T-helper 1 cell treated with Interleukin-12 subunit alpha and Interleukin-12 subunit beta and Interleukin-4 antibody, amounts not matched to agents 30 ng/mL and 1 ng/mL, for 36 hours (primary cell): Measurements from ENCODE around the gene NRG2. TPM values are rescaled to one million over a fixed set of nuclear protein-coding genes. Genes with fewer than 3 reads are reported as not detected.

Experiments used
- intact Hi-C: fragments of 100-400 bp; cut with micrococcal nuclease; formaldehyde crosslinking; loops from one replicate; pipeline ENCODE4 v1.15.1; 2024
- total RNA-seq: library from RNA; stranded (reverse); gene quantifications from 2 replicates; pipeline ENCODE4 v1.2.3, GENCODE V29; 2022

NRG2 gene
- total RNA-seq = 0.27 TPM in 1 of 2 replicates, not detected in the other

DNA sequence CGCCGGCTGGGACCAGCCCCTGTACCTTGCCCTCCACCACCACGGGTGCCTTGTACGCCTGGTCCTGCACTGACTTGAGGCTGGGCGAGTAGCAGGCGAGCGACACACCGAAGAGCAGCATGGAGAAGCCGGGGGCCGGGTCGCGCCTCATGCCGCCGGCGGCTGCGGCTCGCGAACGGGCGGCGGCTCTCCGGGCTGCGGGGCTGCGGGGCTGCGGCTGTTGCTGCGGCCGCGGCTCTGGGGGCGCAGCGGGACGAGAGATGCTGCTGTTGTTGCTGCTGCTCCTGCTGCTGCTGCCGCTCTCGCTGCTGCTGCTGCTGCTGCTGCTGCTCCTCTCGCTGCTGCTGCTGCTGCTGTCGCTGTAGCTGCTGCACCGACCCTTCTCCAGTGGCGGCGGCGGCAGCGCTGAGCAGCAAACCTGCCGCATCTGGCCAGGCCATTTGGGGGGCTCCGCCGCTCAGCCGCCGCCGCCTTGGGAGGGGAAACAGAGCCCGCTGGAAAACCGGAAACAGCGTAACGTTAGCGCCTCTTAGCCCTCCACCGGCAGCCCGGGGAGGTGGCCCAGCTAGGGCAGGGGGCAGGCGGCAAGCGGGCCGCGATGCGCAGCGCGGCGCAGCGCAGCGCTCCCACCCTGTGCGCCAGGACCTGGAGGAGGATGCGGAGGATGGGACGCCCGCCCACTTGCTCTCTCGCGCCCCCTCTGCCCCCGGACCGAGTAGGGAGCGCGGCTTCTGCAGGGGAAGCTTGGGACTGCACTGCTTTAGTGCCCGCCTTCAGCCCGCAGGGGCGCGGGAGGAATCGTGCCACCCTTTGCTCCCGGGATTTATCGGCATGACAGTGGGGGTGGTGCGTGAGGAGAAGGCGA is at the start of gene NRG2:
Gene NRG2 (minus strand): TSS at position 657 of the 865 bp plus-strand sequence.
- intact Hi-C loops = no loop called here

DNA sequence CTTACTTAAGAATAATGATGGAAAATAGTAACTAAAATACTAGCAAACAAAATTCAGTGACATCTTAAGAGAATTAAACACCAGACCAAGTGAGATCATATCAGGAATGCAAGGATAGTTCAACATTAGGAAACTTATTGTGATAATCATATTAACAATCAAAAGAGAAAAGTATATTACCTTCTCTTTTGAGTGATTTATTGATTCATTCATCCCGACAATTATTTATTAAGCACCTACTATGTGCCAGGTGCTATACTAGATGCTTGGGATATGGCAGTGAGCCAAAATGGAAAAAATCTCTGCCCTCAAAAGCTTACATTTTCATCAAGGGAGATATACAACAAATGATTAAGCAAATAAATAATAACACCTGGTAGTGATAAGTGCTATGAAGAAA is 47.2 kb upstream of the NRG2 start:
- intact Hi-C loops = no loop called here

GRCh38 chr5:140084541-140084940 is 41.4 kb upstream of the NRG2 start:
- intact Hi-C loops = no loop called here

DNA sequence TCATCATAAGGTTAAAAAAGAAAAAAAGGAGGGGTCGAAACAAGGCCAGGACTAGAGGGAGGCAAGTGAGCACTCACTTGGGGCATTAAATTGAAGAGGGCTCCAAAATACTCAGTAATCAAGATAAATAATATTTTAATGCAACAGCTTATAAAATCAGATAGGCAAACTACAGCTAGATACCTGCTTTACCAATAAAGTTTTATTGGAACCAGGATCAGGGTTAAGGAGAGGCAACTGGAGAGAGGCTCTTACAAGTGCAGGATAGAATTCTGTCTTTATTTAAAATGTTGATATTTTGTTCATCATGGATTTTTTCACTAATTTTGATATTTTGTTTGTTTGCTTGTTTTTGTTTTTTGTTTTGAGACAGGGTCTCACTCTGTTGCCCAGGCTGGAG is 40.6 kb upstream of the NRG2 start:
- intact Hi-C loops = no loop called here

GRCh38 chr5:140083120-140083519 is 40.0 kb upstream of the NRG2 start:
- intact Hi-C loops = no loop called here

DNA sequence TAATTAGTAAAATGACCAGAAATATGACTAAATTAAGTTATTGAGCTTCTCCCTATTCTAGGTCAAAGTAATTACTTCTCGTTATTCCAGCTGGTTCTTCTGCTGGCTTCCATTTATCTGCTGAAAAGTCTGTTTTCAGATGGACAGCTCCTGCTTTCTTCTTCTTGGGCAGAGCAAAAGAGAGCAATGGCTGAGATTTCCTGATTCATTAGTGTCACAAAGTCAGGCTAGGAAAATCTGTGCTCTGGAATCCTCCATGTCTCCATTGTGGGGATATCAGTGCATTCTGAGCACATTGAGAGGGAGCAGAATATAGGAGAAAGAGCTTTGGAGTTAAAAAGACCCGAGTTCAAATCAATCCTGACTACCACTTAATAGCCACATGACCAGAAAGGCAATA is 33.7 kb upstream of the NRG2 start:
- intact Hi-C loops = no loop called here

DNA sequence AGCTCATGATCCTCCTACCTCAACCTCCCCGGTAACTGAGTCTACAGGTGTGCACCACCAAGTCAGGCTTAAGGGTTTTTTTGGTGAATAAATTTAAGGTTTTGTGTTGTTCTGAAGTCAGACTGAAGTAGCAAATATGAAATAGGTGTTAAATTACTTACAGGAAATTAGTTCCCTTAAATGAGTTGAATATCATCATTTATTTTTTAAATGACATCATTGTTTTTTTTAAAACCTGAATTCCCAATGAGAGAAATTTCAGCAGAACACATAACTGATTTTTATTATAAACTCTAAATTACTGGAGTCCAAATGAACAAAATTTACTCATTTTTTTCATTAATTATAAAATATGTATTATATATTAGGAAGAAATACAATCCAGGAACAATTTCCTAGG is 33.0 kb upstream of the NRG2 start:
- intact Hi-C loops = no loop called here

- intact Hi-C loops = no loop called here
These were observed 32.3 kb upstream of the NRG2 start for GRCh38 chr5:140075371-140075770.

DNA sequence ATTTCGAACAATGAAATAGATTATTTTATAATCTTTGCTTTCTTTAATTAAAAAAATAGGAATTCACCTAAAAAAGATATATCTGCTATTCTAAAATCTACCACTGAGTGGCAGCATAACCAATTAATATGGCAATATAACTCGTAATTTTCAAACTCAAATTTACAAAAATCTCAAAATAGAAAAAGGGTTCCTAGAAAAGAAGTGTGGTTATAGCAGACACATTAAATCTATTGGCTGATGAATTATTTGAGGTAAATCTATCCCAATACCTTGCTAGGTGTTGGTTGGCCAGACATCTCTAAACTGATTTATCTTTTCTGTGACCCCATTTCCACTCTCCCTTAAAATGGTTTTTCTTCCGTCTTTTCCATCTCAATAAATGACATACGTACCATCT is 30.2 kb upstream of the NRG2 start:
- intact Hi-C loops = loop anchor here (1.0 kb wide), 4 partner anchors 34 to 84 kb away; no protein-coding TSS in a partner anchor

- intact Hi-C loops = loop anchor here (1.0 kb wide), 4 partner anchors 34 to 84 kb away; no protein-coding TSS in a partner anchor
These were observed 29.7 kb upstream of the NRG2 start for GRCh38 chr5:140072812-140073211.

- intact Hi-C loops = no loop called here
These were observed 17.7 kb upstream of the NRG2 start for GRCh38 chr5:140060816-140061215.

DNA sequence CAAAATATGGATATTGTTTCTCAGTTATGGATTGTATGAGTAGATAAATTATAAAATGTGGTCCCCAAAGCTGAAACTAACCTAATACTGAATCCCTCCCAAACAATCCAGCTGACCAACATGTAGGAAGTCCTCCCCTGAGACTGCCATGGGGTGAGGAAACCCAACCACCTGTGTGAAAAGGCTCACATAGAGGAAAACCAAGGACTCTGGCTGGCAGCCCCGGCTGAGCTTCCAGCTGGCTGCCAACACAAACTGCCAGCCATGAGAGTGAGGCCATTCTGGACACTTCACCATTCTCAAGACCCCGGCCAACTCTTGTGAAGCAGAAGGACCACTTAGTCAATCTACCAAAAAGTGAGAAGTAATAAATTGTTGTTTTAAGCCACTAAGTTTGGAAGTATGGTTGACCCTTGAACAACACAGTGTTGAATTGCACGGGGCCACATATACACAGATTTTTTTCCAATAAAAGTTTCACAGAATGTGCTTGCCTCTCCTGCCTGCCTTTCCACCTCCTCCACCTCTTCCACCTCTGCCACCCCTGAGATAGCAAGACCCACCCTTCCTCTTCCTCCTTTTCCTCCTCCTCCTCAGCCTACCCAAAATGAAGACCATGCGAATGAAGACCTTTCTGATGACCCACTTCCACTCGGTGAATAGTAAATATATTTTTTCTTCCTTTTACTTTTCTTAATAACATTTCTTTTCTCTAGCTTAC is 15.3 kb upstream of the NRG2 start:
- intact Hi-C loops = no loop called here

DNA sequence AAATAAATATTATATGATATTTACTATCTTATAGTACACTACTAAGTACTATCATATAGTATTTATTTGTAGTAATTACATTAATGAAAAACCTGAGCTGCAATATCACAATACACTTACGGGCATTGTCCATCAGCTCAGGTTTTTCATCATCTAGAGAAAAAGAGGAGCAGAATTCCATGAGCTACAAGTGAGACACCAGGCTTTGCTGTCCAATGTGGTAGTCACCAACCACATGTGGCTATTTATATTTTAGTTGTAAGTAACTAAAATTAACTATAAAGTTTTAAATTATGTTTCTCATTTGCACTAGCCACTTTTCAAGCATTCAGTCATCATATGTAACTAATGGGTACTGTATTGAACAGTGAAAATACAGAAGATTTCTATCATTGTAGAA is 13.8 kb upstream of the NRG2 start:
- intact Hi-C loops = no loop called here

- intact Hi-C loops = no loop called here
These were observed 12.1 kb upstream of the NRG2 start for GRCh38 chr5:140055152-140055551.

DNA sequence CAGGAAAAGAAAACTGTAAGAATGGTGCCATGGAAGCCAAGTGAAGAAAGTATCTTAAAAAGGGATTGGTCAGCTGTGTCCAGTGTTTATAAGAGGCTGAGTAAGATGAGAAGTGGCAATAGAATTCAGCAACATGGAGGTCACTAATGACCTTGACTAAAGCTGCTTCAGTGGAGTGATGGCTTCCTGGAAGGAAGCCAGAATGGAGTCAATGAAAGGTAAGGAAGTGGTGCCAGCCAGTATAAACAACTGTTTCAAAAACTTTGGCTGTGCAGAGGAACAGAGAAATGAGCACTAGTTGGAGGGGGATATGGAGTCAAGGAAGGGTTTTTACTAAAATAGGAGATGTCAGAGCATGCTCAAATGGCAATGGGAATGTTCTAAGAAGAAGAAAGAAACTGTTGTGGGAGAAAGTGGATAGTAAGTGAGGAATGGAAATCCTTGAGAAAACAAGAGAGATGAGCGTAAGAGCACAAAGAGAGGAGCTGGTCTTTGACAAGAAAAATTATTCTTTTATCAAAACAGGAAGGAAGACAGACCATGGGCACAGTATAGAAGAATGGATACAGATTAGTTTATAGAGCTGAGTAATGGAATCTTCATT is 11.1 kb upstream of the NRG2 start:
- intact Hi-C loops = no loop called here

- intact Hi-C loops = no loop called here
These were observed 8.9 kb upstream of the NRG2 start for GRCh38 chr5:140051950-140052349.

GRCh38 chr5:140049713-140050112 is 6.6 kb upstream of the NRG2 start:
- intact Hi-C loops = no loop called here

GRCh38 chr5:140049205-140049604 is 6.1 kb upstream of the NRG2 start:
- intact Hi-C loops = no loop called here

DNA sequence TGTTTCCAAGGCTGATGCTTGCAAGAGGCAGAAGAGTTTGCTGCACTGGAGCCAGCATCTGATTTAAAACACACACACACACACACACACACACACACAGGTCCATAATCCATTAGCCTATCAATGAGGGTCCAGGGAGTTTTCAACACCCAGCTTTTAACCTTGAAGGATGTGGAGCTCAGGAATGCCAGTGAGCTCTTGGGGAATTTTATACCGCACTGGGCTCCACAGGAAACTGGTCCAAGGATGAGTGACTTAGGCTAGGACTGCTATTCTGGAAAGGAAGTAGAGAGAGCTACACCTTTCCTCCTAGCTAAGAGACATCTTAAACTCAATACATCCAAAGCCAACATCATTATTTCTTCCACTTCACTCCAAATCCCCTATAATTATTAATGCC is 942 bp upstream of the NRG2 start:
- intact Hi-C loops = no loop called here

DNA sequence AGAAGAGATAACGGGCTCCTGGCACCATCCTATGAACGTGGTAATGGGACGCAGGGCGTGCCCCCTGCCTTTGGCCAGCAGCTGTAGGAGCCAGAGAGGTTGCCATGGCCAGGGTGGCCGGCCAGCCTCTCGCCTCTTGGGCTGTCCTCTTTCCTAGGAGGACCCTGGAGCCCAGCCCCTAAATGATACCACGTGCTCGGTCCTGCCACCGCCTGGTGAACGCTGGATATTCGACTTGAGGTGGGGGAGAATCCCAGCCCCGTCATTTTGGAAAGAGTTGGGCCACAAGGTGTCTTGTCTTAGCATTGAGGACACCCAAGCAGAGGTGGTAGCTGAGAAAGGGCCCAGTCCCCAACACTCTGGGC is 391 bp upstream of the NRG2 start:
- intact Hi-C loops = no loop called here

GRCh38 chr5:140042393-140042642 is 781 bp downstream of the NRG2 start:
- intact Hi-C loops = no loop called here
